Measurements from ENCODE around the gene RASGEF1B.
"Not testable (repeated sequence)": the region's sequence is repeated elsewhere in the genome, so short reads cannot be mapped to it uniquely, and the experiment has no call there.

The RASGEF1B gene

GRCh38 chr4:81495345-81495744 lies 23.6 kb upstream of the RASGEF1B start:
- no peak for DNase-seq

- no peak for DNase-seq
Measured at GRCh38 chr4:81494031-81494431, 22.3 kb upstream of the RASGEF1B start.

- DNase-seq = no peak
Measured at GRCh38 chr4:81492606-81493230, 21.0 kb upstream of the RASGEF1B start.

GRCh38 chr4:81491943-81492342 lies 20.2 kb upstream of the RASGEF1B start:
- no peak for DNase-seq

GRCh38 chr4:81490403-81491160 lies 18.9 kb upstream of the RASGEF1B start:
- DNase-seq = no peak

GRCh38 chr4:81486502-81486901 lies 14.8 kb upstream of the RASGEF1B start:
- no peak for DNase-seq

DNA sequence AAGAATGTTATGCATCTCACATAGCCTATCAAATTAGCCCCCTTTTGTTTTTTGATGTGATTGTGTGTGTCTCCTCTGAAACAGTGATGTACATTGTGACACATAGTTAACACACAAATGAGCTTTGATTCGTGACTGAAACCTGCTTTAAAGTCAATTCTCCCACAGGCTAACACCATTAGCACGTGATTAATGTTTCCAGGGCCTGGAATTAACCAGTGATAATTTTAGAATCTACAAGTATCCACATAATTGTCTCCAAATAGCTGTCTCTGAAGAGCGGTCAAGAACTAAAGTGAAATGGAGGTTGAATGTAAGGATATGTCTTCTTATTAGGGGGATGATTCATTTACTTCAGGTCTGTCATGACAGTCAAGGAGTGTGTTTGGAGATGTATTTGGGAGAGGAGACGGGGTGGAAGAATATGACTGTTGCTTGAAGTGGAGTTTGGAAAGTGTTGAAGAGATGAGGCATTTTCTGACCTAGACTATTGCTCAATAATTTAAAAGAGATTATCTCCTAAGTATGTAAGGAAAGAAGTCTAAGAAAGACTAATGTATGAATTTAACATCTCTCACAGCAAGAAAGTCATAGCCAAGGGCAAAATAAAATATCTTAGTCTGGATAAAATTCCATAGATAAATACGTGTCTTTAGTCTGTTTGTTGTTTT lies 13.7 kb upstream of the RASGEF1B start:
- DNase-seq = no peak

DNA sequence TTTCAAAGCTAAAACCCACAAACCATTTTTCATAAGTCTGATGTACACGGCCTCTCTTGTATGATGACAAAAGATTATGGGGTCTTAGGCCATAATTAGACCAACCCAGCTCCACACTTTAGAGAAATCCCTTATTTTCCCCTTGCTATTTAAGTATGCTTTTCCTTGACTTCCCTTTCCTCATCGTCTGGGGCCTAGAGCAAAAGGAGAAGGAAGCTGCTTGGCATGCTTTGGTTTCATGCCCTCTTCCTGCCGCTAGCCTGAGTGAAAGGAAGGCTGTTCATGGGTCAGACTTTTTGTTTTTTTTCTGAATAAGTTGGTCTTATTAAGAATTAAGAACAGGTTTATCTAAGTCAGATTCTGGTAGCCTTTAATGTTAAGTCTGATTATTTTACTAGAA lies 10.6 kb upstream of the RASGEF1B start:
- DNase-seq = no peak

DNA sequence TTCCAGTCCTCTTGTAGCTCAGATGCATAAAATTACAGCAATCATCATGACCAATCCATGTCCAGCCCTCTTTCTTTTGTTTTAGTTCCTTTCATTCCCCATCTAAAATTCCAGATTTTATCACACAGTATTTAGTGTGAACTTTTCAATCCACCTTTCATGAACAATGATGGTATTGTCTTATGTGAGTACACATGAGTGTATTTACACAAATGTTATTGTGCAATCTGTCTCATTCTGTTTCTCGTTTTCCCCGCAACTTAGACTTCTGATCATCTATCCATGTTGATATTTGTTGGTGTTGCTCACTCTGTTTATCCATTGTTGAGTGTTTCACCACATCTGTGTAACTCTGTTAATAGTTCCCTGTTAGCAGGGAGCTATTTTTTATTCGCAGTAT lies 9.4 kb upstream of the RASGEF1B start:
- DNase-seq = no peak

DNA sequence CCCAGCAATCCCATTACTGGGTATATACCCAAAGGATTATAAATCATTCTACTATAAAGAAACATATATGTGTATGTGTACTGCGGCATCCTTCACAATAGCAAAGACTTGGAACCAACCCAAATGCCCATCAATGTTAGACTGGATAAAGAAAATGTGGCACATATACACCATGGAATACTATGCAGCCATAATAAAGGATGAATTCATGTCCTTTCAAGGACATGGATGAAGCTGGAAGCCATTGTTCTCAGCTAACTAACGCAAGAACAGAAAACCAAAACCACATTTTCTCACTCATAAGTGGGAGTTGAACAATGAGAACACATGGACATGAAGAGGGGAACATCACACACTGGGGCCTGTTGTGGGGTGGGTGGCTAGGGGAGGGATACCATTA lies 7.9 kb upstream of the RASGEF1B start:
- not testable (repeated sequence) for DNase-seq

DNA sequence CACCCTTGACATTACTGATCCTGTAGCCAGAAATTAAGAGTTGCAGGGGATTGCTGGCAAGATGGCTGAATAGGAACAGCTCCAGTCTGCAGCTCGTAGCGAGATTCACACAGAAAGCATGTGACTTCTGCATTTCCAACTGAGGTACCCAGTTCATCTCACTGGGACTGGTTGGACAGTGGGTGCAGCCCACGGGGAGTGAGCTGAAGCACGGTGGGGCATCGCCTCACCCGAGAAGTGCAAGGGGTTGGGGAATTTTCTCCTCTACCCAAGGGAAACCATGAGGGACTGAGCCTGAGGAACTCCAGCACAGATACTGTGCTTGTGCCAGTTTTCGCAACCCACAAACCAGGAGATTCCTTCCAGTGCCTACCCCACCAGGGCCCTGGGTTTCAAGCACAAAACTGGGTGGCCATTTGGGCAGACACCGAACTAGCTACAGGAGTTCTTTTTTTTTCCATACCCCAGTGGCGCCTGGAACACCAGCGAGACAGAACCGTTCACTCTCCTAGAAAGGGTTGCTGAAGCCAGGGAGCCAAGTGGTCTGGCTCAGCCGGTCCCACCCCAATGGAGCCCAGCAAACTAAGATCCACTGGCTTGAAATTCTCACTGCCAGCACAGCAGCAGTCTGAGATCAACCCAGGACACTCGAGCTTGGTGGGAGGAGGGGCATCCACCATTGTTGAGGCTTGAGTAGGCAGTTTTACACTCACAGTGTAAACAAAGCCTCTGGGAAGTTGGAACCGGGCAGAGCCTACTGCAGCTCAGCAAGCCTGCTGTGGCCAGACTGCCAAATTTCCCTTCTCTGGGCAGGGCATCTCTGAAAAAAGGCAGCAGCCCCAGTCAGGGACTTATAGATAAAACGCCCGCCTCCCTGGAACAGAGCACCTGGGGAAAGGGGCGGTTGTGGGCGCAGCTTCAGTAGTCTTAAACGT lies 1.9 kb upstream of the RASGEF1B start:
- not testable (repeated sequence) for DNase-seq

- DNase-seq = peak; percentile 33
Measured at GRCh38 chr4:81472281-81473182, 825 bp upstream of the RASGEF1B start.

GRCh38 chr4:81471298-81471587 lies 464 bp downstream of the RASGEF1B start:
- DNase-seq = no peak

GRCh38 chr4:81470456-81471297 lies 1.0 kb downstream of the RASGEF1B start:
- DNase-seq = peak; percentile 22

DNA sequence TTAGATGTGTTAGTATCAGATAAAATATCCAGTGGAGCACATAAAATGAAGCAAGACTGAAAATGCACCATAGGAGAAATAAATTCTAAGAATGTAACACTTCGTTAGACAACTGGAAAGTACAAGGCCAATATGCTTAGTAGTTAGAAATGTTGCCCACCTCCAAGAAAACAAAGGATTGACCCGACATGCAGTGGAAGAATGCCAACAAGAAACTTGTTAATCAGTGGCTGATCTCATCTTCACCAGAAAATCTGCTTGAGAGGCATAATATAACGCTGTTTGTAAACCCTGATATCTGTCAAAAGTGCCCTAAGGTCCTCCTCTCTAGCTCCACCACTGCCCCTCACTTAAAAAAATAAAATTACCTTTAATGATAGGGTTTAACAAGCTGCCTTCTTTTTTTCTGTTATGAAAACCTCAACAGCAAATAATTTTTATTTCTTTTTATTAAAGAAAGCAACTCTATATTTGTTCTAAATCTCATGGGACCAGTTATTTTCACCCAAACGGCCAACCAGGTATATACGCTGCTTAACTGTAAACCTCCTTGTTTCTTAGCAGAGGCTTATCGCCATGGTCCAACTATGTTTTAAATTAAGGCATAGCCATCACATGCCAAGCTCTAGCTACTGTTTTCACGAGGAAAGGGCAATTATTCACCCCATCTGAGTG lies 1.8 kb downstream of the RASGEF1B start:
- no peak for DNase-seq

GRCh38 chr4:81468678-81469077 lies 3.0 kb downstream of the RASGEF1B start:
- DNase-seq = no peak

- DNase-seq = no peak
Measured at GRCh38 chr4:81467672-81467964, 4.1 kb downstream of the RASGEF1B start.

- DNase-seq = no peak
Measured at GRCh38 chr4:81466841-81467671, 4.7 kb downstream of the RASGEF1B start.

DNA sequence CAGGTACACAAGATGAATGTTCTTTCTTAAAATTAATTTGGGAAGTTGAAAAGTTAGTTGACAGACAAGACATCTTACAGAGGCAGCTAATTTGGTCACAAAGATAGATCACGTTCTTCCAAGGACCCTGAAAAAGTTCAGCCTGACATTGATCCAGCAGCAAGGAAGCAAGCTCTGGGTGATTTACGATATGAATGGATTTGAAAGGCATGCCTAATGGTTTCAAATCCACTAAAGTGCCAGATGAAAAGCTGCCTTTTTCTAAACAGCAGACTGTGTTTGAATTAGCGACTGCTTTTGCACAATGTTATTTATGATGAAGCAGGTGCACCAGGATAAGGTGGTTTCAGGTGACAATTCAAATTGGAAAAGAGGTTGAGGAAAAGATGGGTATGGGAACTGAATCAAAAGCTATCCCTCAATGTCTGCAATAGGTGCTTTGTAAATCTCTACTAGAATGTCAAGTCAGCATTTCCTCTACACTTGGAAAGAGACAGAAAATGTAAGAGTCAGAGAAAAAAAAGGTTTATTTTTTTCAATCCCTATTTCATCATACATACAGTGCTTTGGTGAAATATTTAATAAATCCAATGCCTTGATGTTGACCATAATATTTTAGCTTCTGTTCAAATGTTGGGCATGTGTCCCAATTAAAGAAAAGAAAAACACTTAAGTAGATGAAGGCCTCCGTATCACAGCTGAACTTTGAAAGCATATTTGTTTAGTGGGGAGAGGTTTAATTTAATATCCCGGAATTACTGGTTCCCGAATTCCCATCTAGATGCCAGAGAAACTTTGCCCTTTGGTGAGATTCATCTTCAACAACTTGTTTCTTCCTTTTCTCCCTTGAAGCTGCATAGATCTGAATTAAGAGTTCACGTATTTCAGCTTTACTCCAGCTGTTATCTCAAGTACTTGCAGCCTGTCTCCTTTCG lies 6.0 kb downstream of the RASGEF1B start:
- DNase-seq = no peak

Data from activated CD4-positive, alpha-beta T cell treated with anti-CD3 and anti-CD28 coated beads for 1 hour (primary cell).